Transverse colon (tissue), 3 donors: Measurements from ENCODE around the gene IRF8.

Experiments used
- CTCF ChIP-seq, 5 experiments: fragments of 200-600 bp in 3 of 5; fragments of 450-650 bp in 2 of 5; sonication (generic) in 3 of 5; IDR thresholded peaks; 1 replicate in 2 of 5; 2 replicates in 3 of 5; pipeline ENCODE4 v1.5.1; 2016 to 2017; ENCODE audit warnings: antibody characterized with exemption in 5 of 5, inconsistent platforms in 3 of 5, mild to moderate bottlenecking in 2 of 5, moderate library complexity in 1 of 5
- EP300 ChIP-seq: sonication (generic); formaldehyde crosslinking; IDR thresholded peaks from one replicate; pipeline ENCODE4 v1.6.1; 2017; ENCODE audit warnings: antibody characterized with exemption, low read depth
- POLR2A ChIP-seq: fragments of 450-650 bp; IDR thresholded peaks from one replicate; pipeline ENCODE4 v1.6.1; 2016; ENCODE audit warnings: antibody characterized with exemption, mild to moderate bottlenecking, moderate library complexity

DNA sequence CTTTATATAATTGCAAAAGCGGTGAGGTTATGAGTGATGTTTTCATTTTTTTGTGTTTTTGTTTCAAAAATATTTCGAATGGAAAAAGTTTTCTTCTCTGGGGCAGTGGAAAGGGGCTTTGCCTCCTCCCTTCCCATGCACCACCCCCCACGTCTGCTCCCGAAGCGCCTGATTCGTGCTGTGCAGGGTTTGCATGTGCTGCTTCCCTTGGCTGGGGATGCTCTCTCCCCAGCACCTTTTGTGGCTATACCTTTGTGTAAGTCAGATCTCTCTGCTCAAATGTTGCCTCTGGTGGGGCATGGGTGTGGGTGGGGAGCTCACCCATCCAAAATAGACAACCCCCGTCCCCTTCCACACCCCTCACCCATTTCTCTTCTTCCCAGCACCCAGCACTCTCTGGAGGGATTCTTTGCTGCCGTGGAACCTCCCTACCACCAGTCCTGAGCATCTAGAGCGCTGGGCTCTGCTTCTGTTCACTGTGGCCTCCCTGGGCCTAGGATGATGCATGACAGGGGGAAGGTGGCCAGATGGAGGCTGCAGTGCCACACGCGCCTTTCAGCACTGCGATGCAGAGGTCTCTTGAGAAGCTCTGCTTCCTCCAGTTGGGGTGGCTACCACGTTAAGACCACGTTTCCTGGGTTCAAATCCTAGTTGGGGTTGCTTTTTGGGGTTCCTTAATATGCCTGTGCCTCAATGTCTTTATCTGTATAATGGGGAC, 71.2 kb downstream of the IRF8 start:
- TF ChIP-seq POLR2A = no peak
- no peak for TF ChIP-seq CTCF (IDR thresholded peaks at IDR 0.05)
- no peak for TF ChIP-seq EP300
